ENCODE measurements around the gene PRRC1.

PRRC1 gene

GRCh38 chr5:127602896-127603844, 85.7 kb downstream of the PRRC1 start:
- H3K27me3 Mint-ChIP-seq (ENCODE audit: low read depth, poor library complexity): peaks cover 6% of the 10 kb centered on the region
- H3K4me3 Mint-ChIP-seq: no peak overlapping the region
- peak overlapping the region; percentile 61 for H3K27ac Mint-ChIP-seq
- peaks cover 54% of the 10 kb centered on the region for H3K4me1 Mint-ChIP-seq
- TF ChIP-seq CTCF (IDR thresholded peaks at IDR 0.05): no peak
- no peak for DNase-seq
- no peaks in the 10 kb centered on the region for H3K36me3 Mint-ChIP-seq (ENCODE audit: low read depth)
- no peaks in the 10 kb centered on the region for H3K9me3 Mint-ChIP-seq

All from nephron progenitor cell (in vitro differentiated cells).